Mucosa of rectum (tissue), 2 donors: ENCODE measurements around the gene SBF2.
A peak's percentile ranks its signal among the peaks of the same experiment; 100 is the strongest.
"Not testable (repeated sequence)": the region's sequence is repeated elsewhere in the genome, so short reads cannot be mapped to it uniquely, and the experiment has no call there.

Experiments
- H3K27ac ChIP-seq, 2 donors: one replicate each; pipeline ENCODE4 v1.7.0; 2013; ENCODE audit warnings: inconsistent platforms in 2 of 2, low read depth in 2 of 2, low read length in 2 of 2
- H3K27me3 ChIP-seq, 2 donors: one replicate each; pipeline ENCODE4 v1.7.0; 2013; ENCODE audit warnings: low read length in 2 of 2; ENCODE audit not compliant: control insufficient read depth in 2 of 2, insufficient read depth in 2 of 2
- H3K36me3 ChIP-seq, 2 donors: one replicate each; pipeline ENCODE4 v1.7.0; 2013; ENCODE audit warnings: low read length in 2 of 2; ENCODE audit not compliant: control insufficient read depth in 2 of 2, insufficient read depth in 2 of 2
- H3K4me1 ChIP-seq, 2 donors: one replicate each; pipeline ENCODE4 v1.7.0; 2013; ENCODE audit warnings: low read length in 2 of 2, mild to moderate bottlenecking in 1 of 2; ENCODE audit not compliant: control insufficient read depth in 2 of 2, insufficient read depth in 2 of 2
- H3K4me3 ChIP-seq, 2 donors: one replicate each; pipeline ENCODE4 v1.7.0; 2013; ENCODE audit warnings: low read length in 2 of 2
- H3K9ac ChIP-seq, 2 donors: one replicate each; pipeline ENCODE4 v1.7.0; 2013; ENCODE audit warnings: low read length in 2 of 2, low read depth in 1 of 2, mild to moderate bottlenecking in 1 of 2
- H3K9me3 ChIP-seq, 2 donors: one replicate each; pipeline ENCODE4 v1.7.0; 2013; ENCODE audit warnings: low read length in 2 of 2; ENCODE audit not compliant: control insufficient read depth in 2 of 2
- donor health status: healthy.
- donor health status: Normal muscosa, but diverticular disease.

The SBF2 gene

GRCh38 chr11:9753021-9753420, 541.0 kb downstream of the SBF2 start:
- H3K4me1 ChIP-seq: peaks cover 6 to 8% of the 10 kb centered on the region in 2 donors
- H3K9me3 ChIP-seq: no peaks in the 10 kb centered on the region

GRCh38 chr11:9752091-9752490, 541.9 kb downstream of the SBF2 start:
- Histone ChIP-seq H3K36me3 (peaks cover 4 to 10% of the 10 kb centered on the region in 2 donors), H3K9ac (no peak overlapping the region), H3K9me3 (no peaks in the 10 kb centered on the region), H3K27me3 (no peaks in the 10 kb centered on the region), H3K4me1 (peaks cover 5 to 7% of the 10 kb centered on the region in 2 donors), H3K4me3 (no peak overlapping the region), H3K27ac (no peak overlapping the region)

More at GRCh38 chr11:9753021-9753420, 541.0 kb downstream of the SBF2 start:
- no peak overlapping the region for H3K27ac ChIP-seq
- no peak overlapping the region for H3K4me3 ChIP-seq
- no peak overlapping the region for H3K9ac ChIP-seq
- no peaks in the 10 kb centered on the region for H3K27me3 ChIP-seq
- H3K36me3 ChIP-seq: peaks cover 4 to 10% of the 10 kb centered on the region in 2 donors

GRCh38 chr11:9750551-9750950, 543.5 kb downstream of the SBF2 start:
- Histone ChIP-seq H3K27ac (no peak overlapping the region), H3K4me1 (peaks cover 0 to 7% of the 10 kb centered on the region in 2 donors), H3K27me3 (no peaks in the 10 kb centered on the region), H3K4me3 (no peak overlapping the region), H3K9me3 (no peaks in the 10 kb centered on the region), H3K36me3 (peaks cover 4 to 14% of the 10 kb centered on the region in 2 donors), H3K9ac (no peak overlapping the region)

- Histone ChIP-seq H3K9ac (no peak overlapping the region), H3K27me3 (no peaks in the 10 kb centered on the region), H3K27ac (no peak overlapping the region), H3K4me3 (no peak overlapping the region), H3K4me1 (peaks cover 0 to 7% of the 10 kb centered on the region in 2 donors), H3K36me3 (peaks cover 4 to 14% of the 10 kb centered on the region in 2 donors), H3K9me3 (no peaks in the 10 kb centered on the region)
Observed at GRCh38 chr11:9748361-9748970, 545.6 kb downstream of the SBF2 start.

- Histone ChIP-seq H3K27me3 (no peaks in the 10 kb centered on the region), H3K36me3 (peaks cover 4 to 14% of the 10 kb centered on the region in 2 donors)
Observed at GRCh38 chr11:9747828-9748227, 546.2 kb downstream of the SBF2 start.

GRCh38 chr11:9747229-9747628, 546.8 kb downstream of the SBF2 start:
- no peaks in the 10 kb centered on the region for H3K9me3 ChIP-seq
- H3K4me1 ChIP-seq: peaks cover 0 to 7% of the 10 kb centered on the region in 2 donors
- no peak overlapping the region for H3K27ac ChIP-seq
- no peaks in the 10 kb centered on the region for H3K27me3 ChIP-seq
- peaks cover 4 to 14% of the 10 kb centered on the region in 2 donors for H3K36me3 ChIP-seq
- H3K4me3 ChIP-seq: no peak overlapping the region
- H3K9ac ChIP-seq: no peak overlapping the region

More at GRCh38 chr11:9747828-9748227, 546.2 kb downstream of the SBF2 start:
- Histone ChIP-seq H3K9ac (no peak overlapping the region), H3K27ac (no peak overlapping the region), H3K4me1 (peaks cover 0 to 7% of the 10 kb centered on the region in 2 donors), H3K9me3 (no peaks in the 10 kb centered on the region), H3K4me3 (no peak overlapping the region)

GRCh38 chr11:9745411-9746211, 548.4 kb downstream of the SBF2 start:
- H3K36me3 ChIP-seq: peaks cover 0 to 14% of the 10 kb centered on the region in 2 donors
- H3K9ac ChIP-seq: no peak overlapping the region
- no peaks in the 10 kb centered on the region for H3K9me3 ChIP-seq
- no peak overlapping the region for H3K4me3 ChIP-seq
- peaks cover 0 to 7% of the 10 kb centered on the region in 2 donors for H3K4me1 ChIP-seq
- no peaks in the 10 kb centered on the region for H3K27me3 ChIP-seq
- H3K27ac ChIP-seq: peak overlapping the region in 1 of 2 donors; percentile 59

- not testable (repeated sequence) for H3K27ac ChIP-seq, H3K9ac ChIP-seq, H3K27me3 ChIP-seq, H3K9me3 ChIP-seq, H3K4me3 ChIP-seq, H3K4me1 ChIP-seq
- H3K36me3 ChIP-seq: peaks cover 0 to 11% of the 10 kb centered on the region in 2 donors
Observed at GRCh38 chr11:9743512-9743911, 550.5 kb downstream of the SBF2 start.

GRCh38 chr11:9741260-9741659, 552.8 kb downstream of the SBF2 start:
- Histone ChIP-seq H3K4me3 (no peak overlapping the region), H3K4me1 (no peaks in the 10 kb centered on the region), H3K27ac (no peak overlapping the region), H3K27me3 (no peaks in the 10 kb centered on the region), H3K36me3 (peaks cover 0 to 11% of the 10 kb centered on the region in 2 donors), H3K9ac (no peak overlapping the region), H3K9me3 (no peaks in the 10 kb centered on the region)

- Histone ChIP-seq H3K27me3 (no peaks in the 10 kb centered on the region), H3K4me3 (no peak overlapping the region), H3K36me3 (peaks cover 3 to 9% of the 10 kb centered on the region in 2 donors), H3K27ac (peak overlapping the region in 1 of 2 donors; percentile 16), H3K4me1 (no peaks in the 10 kb centered on the region), H3K9me3 (peaks cover 0 to 2% of the 10 kb centered on the region in 2 donors), H3K9ac (no peak overlapping the region)
Observed at GRCh38 chr11:9740202-9740883, 553.7 kb downstream of the SBF2 start.
